Measurements from ENCODE around the gene BPIFB2.

BPIFB2 gene

GRCh38 chr20:33023439-33024242, 16.1 kb downstream of the BPIFB2 start:
- no peak for DNase-seq

DNA sequence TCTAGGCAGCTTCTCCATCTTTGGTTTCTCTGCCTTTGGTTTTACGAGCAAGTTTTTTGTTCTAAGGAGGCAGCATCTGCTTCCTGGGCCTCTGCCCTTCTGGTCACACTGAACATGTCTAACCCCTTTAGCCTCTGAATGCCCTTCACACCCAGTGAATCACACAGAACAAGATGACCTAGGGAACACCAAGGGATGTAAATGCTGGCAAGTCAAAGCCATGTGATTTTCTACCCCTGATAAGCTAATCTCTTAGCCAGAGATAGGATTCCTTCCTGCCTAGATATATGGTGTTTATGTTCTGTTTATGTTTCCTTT, 16.7 kb downstream of the BPIFB2 start:
- no peak for DNase-seq

GRCh38 chr20:33024609-33025317, 17.3 kb downstream of the BPIFB2 start:
- no peak for DNase-seq

- no peak for DNase-seq
Measured at GRCh38 chr20:33025318-33025876, 17.9 kb downstream of the BPIFB2 start.

GRCh38 chr20:33026072-33026778, 18.7 kb downstream of the BPIFB2 start:
- DNase-seq, result no peak

GRCh38 chr20:33026779-33027759, 19.6 kb downstream of the BPIFB2 start:
- no peak for DNase-seq

DNA sequence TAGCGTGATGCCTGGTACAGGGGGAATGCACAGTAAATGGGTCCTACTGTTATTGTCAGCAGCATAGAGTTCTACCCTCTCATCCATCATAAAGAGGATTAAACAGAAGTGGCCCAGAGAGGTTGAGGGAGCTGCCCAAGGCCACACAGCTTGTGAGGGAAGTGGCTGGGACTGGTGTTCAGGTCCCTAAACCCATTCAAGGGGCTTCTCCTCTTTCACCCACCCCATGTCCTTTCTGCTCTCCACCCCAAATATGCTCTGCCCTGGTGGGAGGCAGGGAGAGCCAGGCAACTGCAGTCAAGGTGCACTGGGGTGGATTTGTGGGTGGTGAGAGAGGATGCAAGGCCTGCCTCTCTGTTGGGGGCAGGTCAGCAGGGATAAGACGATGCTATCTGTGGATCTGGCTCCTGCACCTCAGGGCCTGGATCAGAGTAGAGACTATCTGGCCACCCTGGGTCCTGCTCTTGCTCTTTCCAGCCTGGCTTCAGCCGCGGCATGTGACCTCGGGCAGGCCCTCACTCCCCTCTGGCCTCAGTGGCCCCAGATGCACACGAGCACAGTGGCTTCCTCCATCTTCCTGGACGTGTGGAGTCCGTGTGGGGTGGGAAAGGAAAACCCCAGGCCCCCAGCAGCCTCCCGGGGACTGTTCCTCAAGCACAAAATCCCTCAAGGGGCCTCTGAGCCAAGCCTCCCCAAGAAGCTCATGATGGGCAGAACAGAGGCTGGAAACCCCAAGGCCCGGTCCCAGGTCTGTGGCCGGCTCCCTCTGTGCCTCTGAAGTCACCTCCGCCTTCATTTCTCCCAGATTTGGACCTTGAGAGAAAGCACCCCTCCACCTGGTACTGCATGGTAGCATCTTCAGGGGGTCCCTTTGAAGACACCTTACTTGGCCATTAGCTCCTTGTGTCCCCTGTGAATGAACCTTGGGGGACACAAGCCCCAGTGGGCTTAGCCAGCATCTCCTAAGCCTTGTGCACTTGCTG, 20.6 kb downstream of the BPIFB2 start:
- DNase-seq, result no peak

DNA sequence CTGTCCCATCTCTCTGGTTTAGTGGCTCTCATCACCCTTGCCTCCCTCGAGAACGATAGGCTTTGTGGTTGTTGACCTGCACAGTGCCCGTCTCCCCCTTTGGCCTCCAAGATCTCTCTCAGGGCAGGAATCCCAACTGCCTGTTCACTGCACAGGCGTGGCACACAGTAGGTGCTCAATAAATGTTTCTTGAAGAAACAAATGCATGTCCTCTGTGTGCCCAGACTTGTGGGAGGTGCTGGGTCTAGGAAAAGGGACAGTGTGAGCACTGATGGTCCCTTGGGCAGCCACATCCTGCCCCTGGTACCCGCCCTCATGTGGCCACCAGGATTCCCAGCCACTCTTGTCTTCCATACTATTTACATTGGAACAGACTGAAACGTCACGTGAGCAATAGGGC, 21.4 kb downstream of the BPIFB2 start:
- no peak for DNase-seq

GRCh38 chr20:33030076-33030475, 22.6 kb downstream of the BPIFB2 start:
- DNase-seq, result no peak

DNA sequence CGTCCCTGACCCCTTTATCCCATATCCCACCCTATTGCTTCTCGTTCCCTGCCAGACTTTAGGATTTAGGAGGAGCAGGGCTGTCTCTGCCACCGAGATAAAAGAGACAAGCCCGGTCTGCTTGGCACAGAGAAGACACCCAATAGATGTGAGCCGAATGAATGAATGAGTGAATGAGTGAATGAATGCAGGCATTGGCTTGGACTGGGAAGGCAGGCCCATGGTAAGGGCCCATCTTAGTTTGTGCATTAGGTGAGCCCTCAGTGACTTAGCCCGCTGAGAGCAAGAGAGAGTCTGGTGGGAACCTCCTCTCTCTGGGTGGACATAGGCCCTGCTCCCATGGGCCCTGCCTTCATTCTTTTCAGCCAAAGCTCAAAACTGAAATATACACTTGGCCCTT, 23.1 kb downstream of the BPIFB2 start:
- no peak for DNase-seq

DNA sequence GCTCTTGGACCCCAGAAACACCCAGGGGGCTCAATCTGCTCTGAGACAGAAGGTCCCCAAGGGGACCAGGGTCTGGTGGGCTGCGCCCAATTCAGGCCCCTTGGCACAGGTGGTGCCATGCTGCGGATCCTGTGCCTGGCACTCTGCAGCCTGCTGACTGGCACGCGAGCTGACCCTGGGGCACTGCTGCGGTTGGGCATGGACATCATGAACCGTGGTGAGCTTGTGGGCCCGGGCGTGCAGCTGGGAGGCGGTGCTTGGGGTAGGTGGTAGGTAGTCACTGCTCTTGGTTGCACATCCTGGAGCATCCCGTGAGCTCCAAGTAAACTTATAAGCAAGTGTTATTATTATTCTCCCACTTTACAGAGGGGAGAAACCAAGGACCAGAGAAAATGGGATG, 24.0 kb downstream of the BPIFB2 start, which contains the start of gene BPIFB6:
Gene BPIFB6 (plus strand): TSS at position 118 of the 400 bp plus-strand sequence. CDS start 0 bp downstream, at position 118.
- no peak for DNase-seq

DNA sequence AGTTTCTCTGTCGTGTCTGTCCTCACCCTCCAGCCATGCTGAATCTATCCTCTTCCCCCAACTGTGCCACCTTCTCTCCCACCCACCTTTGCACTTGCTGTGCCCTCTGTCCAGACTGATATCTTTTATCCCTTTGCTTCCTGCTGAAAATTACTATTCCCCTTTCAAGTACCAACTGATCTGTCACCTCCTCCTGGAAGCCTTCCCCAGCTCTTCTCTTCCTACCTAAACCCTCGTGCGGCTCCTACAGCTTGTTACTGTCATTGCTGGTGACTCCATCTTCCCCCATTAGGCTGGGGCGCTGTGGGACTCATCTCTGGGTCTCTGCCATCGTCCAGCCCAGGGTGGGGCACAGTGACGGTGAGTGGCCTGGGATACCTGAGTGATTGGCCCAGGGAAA, 25.1 kb downstream of the BPIFB2 start:
- no peak for DNase-seq

- DNase-seq, result no peak
Measured at GRCh38 chr20:33033381-33033780, 25.9 kb downstream of the BPIFB2 start.

DNA sequence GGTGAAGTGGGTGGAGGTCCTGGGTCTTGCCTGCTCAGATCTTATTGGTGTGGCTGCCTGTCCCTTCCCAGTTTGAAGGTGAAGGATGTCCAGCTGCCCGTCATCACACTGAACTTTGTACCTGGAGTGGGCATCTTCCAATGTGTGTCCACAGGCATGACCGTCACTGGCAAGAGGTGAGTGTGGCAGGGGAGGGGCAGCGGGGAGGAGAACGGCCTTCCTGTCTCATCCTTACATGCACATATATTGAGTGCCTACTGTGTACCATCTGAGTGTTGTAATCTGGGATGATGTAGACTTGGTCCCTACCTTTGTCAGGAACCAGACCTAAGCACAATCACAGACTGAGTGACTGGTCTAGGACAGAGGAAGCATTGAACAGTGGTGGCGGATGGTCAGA, 26.6 kb downstream of the BPIFB2 start:
- DNase-seq, result no peak

GRCh38 chr20:33034901-33035492, 27.5 kb downstream of the BPIFB2 start:
- DNase-seq, result no peak

DNA sequence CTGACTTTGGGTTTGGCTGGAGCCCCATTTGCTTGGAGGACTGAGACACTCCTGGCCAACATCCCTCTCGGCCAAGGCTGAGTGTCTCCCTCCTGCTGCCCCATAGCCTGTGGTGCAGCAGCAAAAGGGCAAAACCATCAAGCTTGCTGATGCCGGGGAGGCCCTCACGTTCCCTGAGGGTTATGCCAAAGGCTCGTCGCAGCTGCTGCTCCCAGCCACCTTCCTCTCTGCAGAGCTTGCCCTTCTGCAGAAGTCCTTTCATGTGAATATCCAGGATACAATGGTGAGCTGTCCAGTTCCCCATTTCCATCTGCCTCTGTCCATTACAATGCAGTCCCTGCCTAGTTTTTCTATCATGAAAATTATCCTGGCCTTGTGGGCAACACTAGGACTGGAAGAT, 30.0 kb downstream of the BPIFB2 start:
- no peak for DNase-seq

DNA sequence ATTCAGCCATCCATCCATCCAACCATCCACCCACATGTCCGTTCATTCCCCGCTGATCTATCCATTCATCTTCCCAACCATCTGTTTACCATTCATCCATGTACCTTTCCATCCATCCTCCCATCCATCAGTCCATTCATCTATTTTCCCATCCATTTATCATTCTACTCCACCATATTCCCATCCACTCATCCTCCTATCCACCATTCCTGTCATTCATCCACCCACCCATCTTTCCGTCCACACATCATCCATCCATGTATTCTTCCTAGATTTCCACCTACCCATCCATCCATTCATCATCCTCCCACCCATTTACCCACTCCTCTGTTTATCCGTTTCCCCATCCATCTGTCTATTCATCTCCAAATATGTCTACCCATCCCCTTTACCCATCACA, 30.7 kb downstream of the BPIFB2 start:
- no peak for DNase-seq

- DNase-seq, result no peak
Measured at GRCh38 chr20:33042430-33042829, 34.9 kb downstream of the BPIFB2 start.

GRCh38 chr20:33042983-33043730, 35.7 kb downstream of the BPIFB2 start:
- DNase-seq, result no peak

DNA sequence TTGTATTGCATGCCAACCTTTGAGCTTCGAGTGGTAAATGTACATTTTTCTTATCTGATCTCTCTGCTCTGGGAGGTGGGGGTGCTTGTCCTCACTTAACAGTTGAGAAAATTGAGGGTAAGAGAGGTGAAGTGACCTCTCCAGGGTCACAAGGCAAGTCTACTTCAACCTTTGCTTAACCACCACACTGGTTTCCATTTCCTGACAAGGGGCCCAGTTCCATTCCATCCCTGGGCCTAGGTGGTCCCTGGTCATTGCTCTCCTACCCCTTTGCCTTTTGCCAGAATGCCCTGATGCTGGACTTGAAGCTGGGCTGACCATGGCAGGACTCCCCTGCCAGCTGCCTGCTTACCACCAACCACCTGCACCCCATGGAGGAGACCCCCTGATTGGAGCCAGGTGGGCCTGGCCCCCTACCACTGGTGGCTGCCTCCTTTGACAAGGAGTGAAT, 36.3 kb downstream of the BPIFB2 start:
- DNase-seq, result no peak
